ES-I3 (cell line): ENCODE measurements around the gene GNG12.

Experiments
- H3K36me3 ChIP-seq: 2 replicates; pipeline ENCODE4 v1.6.1; 2013; ENCODE audit warnings: mild to moderate bottlenecking, low read length, control low read depth, moderate library complexity; ENCODE audit not compliant: insufficient read depth
- H3K4me1 ChIP-seq: 2 replicates; pipeline ENCODE4 v1.6.1; 2013; ENCODE audit warnings: mild to moderate bottlenecking, control low read depth, low read length; ENCODE audit not compliant: insufficient read depth
- H3K9ac ChIP-seq: 2 replicates; pipeline ENCODE4 v1.6.1; 2013; ENCODE audit warnings: low read depth, mild to moderate bottlenecking, low read length, moderate library complexity
- H3K9me3 ChIP-seq: 2 replicates; pipeline ENCODE4 v1.6.1; 2013; ENCODE audit warnings: mild to moderate bottlenecking, low read length, moderate library complexity; ENCODE audit not compliant: control insufficient read depth, insufficient read depth

The GNG12 gene

DNA sequence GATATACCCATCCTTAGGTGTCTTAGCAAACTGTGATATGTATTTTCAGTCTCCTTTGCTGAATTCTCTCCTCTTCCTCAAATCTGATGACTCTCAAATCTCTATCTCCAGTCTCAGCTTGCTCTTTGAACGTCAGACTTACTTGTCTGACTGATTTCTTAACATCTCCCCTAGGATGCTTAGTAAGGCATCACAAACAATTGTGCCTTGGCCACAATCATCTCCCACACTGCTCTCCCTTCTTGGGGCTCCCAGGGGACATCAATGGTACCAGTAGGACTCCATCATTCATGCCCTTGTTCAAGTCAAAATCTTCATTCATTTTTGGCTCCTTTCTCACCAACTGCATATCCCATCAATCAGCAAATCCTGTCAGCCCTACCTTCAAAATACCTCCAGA, 42.0 kb downstream of the GNG12 start:
- H3K9ac ChIP-seq, result no peak overlapping the region
- no peaks in the 10 kb centered on the region for H3K36me3 ChIP-seq
- H3K4me1 ChIP-seq, result peaks cover 35% of the 10 kb centered on the region
- no peaks in the 10 kb centered on the region for H3K9me3 ChIP-seq

DNA sequence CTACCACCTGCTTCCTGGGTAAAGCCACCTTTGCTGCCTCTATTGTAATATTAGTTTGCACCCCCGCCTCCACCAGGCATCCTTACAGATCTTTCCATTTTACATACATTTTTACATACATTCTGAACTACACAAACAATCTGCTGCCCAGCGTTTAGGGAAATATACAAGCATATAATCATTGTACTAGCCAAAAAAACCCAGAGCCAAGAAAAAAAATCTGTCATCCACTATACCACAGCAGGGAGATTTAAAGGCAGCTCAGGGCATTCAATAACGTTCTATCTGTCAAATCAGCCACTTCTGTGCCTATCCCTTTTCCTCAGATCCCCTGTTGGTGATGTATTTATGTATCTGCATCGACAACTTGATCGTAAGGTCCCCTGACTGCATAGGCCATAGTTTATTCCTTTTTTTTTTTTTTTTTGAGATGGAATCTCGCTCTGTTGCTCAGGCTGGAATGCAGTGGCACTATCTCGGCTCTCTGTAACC, 43.0 kb downstream of the GNG12 start:
- Histone ChIP-seq H3K9me3 (no peaks in the 10 kb centered on the region), H3K4me1 (peaks cover 35% of the 10 kb centered on the region), H3K36me3 (no peaks in the 10 kb centered on the region), H3K9ac (no peak overlapping the region)

DNA sequence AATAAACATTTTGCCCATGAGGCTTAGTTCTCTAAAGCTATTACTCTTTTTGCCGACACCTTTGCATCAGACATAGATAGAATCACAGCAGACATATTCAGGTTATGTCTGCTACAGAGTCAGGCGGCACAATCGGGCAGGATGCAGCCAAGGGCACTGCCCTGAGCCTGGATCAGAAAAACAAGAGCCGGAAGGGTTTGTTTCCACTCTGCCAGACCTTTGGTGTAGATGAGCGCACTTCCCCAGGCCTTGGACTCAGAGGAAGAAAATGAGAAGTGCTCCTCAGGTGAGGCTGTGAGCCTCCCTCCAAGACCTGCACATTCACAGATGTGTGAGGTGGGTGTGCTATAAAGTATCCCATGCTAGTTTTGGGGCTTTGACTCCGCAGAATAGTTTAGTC, 43.7 kb downstream of the GNG12 start:
- H3K36me3 ChIP-seq, result no peaks in the 10 kb centered on the region
- H3K9ac ChIP-seq, result no peak overlapping the region
- peaks cover 35% of the 10 kb centered on the region for H3K4me1 ChIP-seq
- H3K9me3 ChIP-seq, result no peaks in the 10 kb centered on the region

DNA sequence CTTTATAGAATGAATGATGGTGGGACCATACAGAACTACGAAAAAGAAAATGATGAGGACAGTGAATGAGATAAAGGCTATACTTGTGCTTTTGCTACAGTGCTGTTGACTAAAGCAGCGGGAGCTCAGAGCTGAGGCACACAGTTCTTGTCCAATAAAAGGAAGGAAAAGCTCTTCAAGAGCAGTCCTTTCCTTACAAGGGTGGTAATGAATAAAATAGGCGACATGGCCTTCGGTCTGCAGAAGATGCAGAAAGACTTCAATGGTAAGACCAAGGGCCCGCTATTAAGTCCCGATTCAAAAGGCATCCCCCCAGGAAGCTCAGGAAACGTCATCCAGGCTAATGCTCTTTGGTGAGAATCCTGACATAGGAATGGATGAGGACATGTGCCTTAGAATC, 44.4 kb downstream of the GNG12 start:
- no peaks in the 10 kb centered on the region for H3K36me3 ChIP-seq
- H3K4me1 ChIP-seq, result peaks cover 30% of the 10 kb centered on the region
- no peak overlapping the region for H3K9ac ChIP-seq
- H3K9me3 ChIP-seq, result no peaks in the 10 kb centered on the region

DNA sequence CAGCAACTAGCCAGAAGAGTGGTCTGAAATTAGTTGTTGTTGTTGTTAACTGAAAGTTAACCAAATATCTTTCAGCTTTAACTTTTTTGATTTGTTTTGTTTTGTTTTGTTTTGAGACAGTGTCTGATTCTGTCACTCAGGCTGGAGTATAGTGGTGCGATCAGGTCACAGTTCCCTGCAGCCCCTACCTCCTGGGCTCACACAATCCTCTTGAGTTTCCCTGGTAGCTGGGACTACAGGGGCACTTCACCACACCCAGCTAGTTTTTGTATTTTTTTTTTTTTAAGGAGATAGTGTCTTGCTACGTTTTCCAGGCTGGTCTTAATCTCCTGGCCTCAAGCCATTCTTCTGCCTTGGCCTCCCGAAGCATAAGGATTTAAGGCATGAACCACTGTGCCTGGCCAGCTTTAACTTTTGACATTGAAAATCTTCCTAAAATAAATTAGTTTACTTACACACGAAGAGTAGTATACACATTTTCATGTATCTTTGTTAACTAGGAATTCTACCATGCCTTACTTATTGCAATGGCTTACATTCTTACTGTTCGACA, 45.0 kb downstream of the GNG12 start:
- Histone ChIP-seq H3K9ac (no peak overlapping the region), H3K36me3 (no peaks in the 10 kb centered on the region), H3K9me3 (no peaks in the 10 kb centered on the region), H3K4me1 (peaks cover 24% of the 10 kb centered on the region)

DNA sequence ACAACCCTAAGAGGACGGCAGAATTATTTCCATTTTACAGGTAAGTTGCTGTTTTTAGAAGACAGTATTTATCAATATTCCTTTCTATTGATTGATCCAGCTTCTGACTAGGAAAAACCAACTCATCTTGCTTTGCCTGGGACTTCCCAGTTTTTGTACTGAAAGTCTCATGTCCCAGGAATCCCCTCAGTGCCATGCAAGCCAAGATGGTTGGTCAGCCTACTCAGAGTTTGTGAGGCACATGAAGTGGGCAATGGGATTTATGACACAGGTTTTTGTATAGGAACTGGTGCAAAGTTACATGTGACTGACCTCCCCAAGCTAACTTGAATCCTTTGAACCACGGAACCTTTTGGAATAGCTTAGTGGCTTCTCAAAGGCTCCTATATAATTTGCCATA, 45.5 kb downstream of the GNG12 start:
- Histone ChIP-seq H3K36me3 (no peaks in the 10 kb centered on the region), H3K9me3 (no peaks in the 10 kb centered on the region), H3K9ac (no peak overlapping the region), H3K4me1 (peaks cover 20% of the 10 kb centered on the region)

DNA sequence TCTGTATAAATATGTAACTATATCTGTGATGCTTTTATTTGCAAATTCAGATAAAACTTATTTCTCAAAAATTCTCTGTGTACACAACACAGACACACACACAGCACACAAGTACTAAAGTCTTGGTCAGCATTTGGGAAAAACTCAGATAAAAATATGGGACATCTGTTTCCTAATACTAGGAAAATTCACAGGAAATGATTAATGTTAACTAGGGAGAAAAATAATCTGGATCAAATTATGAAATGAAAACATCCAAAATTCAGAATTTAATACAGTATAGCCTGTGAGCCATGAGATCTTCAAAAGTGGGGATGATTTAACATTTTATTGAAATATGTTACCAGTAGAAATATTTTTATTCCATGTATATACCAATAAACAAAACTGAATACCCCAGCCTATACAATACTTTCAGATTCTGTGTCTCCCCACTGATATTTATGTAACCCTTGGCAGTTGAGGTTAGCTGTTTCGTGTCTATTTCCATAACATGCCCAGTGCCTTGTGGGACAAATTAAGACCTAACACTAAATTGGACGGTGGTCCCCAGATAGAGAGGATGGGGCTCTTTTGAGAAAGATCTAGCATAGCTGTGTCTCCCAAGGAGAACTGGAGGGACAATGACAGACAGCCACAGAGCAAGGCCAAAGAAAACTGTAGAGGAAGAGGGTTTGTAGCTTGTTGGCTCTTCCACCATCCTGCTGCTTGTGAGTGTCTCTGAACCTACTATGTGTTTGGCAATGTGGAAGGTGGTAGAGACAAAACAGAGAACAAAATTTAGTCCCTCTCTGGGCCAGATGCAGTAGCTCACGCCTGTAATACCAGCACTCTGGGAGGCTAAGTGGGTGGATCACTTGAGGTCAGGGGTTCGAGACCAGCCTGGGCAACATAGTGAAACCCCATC, 47.2 kb downstream of the GNG12 start:
- no peaks in the 10 kb centered on the region for H3K36me3 ChIP-seq
- H3K9ac ChIP-seq, result no peak overlapping the region
- peaks cover 3% of the 10 kb centered on the region; the same call in 1 of the 2 replicates for H3K4me1 ChIP-seq
- H3K9me3 ChIP-seq, result no peaks in the 10 kb centered on the region

DNA sequence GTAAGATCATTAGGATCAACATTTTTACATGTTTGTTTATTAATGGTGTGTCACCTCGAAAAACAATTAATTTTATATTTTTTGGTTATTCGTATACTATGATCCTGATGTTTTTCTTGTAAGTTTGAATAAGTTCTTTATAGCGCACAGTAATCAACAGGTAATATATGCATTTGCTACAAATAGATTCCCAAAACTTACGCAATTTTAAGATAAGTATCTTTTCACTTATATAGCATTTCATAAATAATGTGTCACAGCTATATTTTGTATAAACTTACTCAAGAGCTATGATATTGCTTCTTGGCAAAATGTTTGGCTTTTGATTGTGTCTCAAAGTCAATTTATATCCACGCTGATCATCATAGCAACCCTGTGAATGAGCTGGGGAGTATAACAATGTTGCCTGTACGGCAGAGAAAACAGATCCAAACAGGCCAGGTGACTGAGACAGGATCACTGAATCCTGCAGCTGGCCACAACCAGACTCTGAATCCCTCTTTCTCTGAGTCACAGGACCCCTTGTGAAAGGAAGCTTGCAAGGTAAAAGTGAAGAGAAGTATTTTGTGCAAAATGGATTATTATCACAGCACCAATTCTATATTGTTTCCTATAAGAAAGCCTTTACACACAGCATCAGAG, 48.6 kb downstream of the GNG12 start:
- no peaks in the 10 kb centered on the region for H3K9me3 ChIP-seq
- H3K36me3 ChIP-seq, result no peaks in the 10 kb centered on the region
- no peaks in the 10 kb centered on the region for H3K4me1 ChIP-seq
- H3K9ac ChIP-seq, result no peak overlapping the region

DNA sequence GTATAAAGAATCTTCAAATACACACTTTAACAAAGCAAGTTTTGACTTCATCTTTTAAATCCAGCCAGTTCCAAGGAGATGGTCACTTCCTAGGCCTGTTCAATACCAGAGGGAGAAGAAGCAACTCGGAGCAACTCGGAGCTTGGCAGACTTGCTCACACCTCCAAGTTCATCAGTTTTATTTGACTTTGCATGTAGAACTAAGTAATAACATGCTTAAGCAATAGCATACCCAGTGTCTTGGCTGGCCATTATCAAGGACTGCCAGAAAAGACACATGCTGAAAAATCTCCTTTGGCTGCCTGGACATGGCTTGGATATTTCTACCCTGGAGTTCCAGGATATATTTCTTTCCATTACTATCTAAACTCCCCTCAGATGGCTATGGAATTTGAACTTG, 52.6 kb downstream of the GNG12 start:
- Histone ChIP-seq H3K4me1 (no peaks in the 10 kb centered on the region), H3K9me3 (no peaks in the 10 kb centered on the region), H3K9ac (no peak overlapping the region), H3K36me3 (no peaks in the 10 kb centered on the region)

DNA sequence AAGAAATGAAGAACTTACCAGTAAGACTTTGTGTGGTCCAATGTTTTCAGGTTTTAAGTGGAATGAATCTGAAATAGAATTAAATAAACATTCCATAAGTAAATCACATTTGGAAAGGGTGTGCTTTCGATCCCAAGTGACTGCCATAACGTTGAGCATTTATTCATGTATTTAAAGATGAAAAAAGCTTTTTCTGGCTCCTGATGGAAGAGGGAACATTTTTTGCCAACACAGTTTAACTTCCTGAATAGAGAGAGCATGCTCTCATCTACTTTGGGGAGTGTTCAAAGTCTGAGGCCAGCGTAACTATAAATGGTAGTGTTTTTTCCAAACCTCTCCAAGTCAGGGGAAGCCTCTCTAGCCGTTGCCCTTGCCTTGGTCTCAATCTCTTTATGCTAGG, 55.8 kb downstream of the GNG12 start:
- no peak overlapping the region for H3K9ac ChIP-seq
- H3K4me1 ChIP-seq, result no peaks in the 10 kb centered on the region
- H3K36me3 ChIP-seq, result no peaks in the 10 kb centered on the region
- no peaks in the 10 kb centered on the region for H3K9me3 ChIP-seq

DNA sequence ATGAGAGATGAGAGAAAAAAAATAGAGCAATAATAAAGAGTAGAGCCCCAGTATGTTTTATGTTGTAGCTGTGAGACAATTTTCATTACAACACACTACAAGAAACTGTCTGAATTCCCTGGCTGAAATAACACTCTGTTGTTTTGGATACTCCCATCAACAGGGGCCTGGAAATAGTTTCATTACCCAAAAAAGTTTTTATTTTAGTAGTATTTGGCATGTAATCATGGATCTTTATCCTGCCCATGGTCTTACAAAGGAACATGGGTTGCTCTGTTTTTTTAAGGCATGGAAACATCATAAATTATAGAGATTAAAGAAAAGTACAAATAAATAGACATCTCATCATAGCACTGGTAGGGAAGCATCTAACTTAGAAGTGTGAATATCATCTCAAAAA, 56.3 kb downstream of the GNG12 start:
- H3K9me3 ChIP-seq, result no peaks in the 10 kb centered on the region
- no peak overlapping the region for H3K9ac ChIP-seq
- H3K4me1 ChIP-seq, result no peaks in the 10 kb centered on the region
- H3K36me3 ChIP-seq, result no peaks in the 10 kb centered on the region

DNA sequence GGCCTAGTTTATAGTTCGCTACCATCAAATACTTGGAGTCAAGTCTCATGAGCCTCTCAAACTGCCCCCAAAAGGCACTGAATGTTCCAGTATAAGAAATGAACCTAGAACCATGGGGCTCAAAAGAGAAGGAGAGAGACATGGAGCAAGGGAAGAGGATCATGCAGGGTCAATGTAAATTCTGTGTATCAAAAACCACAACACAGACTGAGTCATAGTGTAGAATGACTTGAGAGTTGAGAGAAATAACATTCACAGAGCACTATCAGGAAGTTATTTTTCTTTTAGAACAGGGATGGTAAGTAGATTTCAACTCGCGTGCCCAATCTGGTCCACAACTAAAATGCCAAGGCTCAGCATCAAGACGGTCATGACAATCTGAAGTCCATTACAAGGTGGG, 59.8 kb downstream of the GNG12 start:
- Histone ChIP-seq H3K9me3 (no peaks in the 10 kb centered on the region), H3K36me3 (no peaks in the 10 kb centered on the region), H3K4me1 (no peaks in the 10 kb centered on the region), H3K9ac (no peak overlapping the region)

DNA sequence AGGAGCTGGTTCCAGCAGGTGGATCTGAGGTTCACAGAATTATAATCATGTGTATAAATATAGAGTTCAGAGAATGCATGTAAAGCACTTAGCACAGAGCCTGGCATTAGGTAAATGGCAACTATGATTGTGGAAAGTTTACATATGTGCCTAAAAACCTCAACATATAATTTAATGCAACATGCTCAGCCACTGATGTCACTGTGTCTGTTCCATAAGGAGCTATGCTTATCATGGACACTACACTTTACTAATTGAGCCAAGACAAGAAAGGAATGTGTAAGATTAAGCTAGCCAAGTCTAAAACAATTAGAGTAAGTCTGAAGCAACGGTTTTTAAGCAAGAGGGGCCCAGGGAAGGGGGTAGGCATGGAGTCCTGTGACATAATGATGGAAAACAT, 61.5 kb downstream of the GNG12 start:
- Histone ChIP-seq H3K9me3 (no peaks in the 10 kb centered on the region), H3K4me1 (peaks cover 6% of the 10 kb centered on the region; the same call in 1 of the 2 replicates), H3K9ac (no peak overlapping the region), H3K36me3 (no peaks in the 10 kb centered on the region)

DNA sequence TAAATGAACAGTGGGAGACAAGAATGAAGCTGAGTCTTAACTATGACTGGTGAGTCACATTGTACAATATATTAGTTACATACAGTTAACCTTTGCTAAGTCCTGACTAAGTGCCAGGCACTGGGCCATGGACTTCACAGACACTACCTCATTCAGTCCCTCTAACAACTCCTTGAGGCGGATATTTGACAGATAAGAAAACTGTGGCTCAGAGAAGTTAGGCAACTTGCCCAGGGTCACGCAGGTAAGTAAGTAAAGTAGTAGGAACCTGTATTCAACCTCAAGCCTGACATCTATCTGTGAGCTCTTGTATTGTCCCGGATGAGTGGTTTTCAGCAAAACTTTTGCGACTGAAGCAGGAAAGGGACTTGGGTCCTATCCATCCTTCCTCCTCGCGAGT, 62.1 kb downstream of the GNG12 start:
- H3K9ac ChIP-seq, result no peak overlapping the region
- H3K9me3 ChIP-seq, result no peaks in the 10 kb centered on the region
- no peaks in the 10 kb centered on the region for H3K36me3 ChIP-seq
- peaks cover 8% of the 10 kb centered on the region; the same call in 1 of the 2 replicates for H3K4me1 ChIP-seq
